ENCODE measurements around the gene ASIC3. TPM values are rescaled to one million over a fixed set of nuclear protein-coding genes. Genes with fewer than 3 reads are reported as not detected.

Gene ASIC3
- total and polyA plus RNA-seq, 2 of the 8 experiments (the other 6 are each of a cell fraction or from before 2014, with no cell fraction given) = 1.6 to 1.9 TPM

- TF ChIP-seq CTCF (IDR thresholded peaks at IDR 0.05; ENCODE audit: control extremely low read depth in 1 of 3, insufficient read depth in 1 of 3, low read depth in 1 of 3, low read length in 3 of 3) (peak in 2 of 3 experiments; percentile 1 to 27; a peak in 3 of 4 replicates), SP2 (IDR thresholded peaks at IDR 0.05; ENCODE audit: low read length) (no peak), FOSL1 (IDR thresholded peaks at IDR 0.05; ENCODE audit: insufficient read depth, low read depth, low read length) (no peak), TEAD4 (IDR thresholded peaks at IDR 0.05; ENCODE audit: low read depth, low read length) (no peak), ATF2 (IDR thresholded peaks at IDR 0.05; ENCODE audit: low read length) (no peak), TAF7 (optimal IDR thresholded peaks at IDR 0.05; ENCODE audit: borderline replicate concordance, low read depth, low read length) (no peak), TBP (IDR thresholded peaks at IDR 0.05; ENCODE audit: low read depth, low read length) (no peak), RBBP5 (IDR thresholded peaks at IDR 0.05; ENCODE audit: borderline replicate concordance, low read depth, low read length) (peak; percentile 8; the same call in 1 of the 2 replicates), PHF8 (conservative IDR thresholded peaks at IDR 0.05; ENCODE audit: low read depth, low read length) (no peak), SUZ12 (IDR thresholded peaks at IDR 0.05; ENCODE audit: low read length) (peak; percentile 35; the same call in 1 of the 2 replicates), CBX8 (IDR thresholded peaks at IDR 0.05; ENCODE audit: borderline replicate concordance, low read depth, low read length) (no peak), EZH2 (IDR thresholded peaks at IDR 0.05; ENCODE audit: low read depth, low read length, severe bottlenecking) (peak; percentile 43), ZNF274 (IDR thresholded peaks at IDR 0.05; ENCODE audit: borderline replicate concordance, extremely low read depth, low read length) (no peak), SP4 (IDR thresholded peaks at IDR 0.05; ENCODE audit: low read length) (no peak), HDAC2 (IDR thresholded peaks at IDR 0.05; ENCODE audit: borderline replicate concordance in 1 of 2, low read depth in 2 of 2, low read length in 2 of 2) (no peak), SRF (IDR thresholded peaks at IDR 0.05; ENCODE audit: low read depth, low read length) (no peak), JUND (IDR thresholded peaks at IDR 0.05; ENCODE audit: low read length) (no peak), CHD2 (IDR thresholded peaks at IDR 0.05; ENCODE audit: low read length) (no peak), MAX (IDR thresholded peaks at IDR 0.05) (no peak)
Measured at GRCh38 chr7:151087245-151088018, 39.1 kb downstream of the ASIC3 start (continued).
